Measurements from ENCODE around the gene DNAJC2.

DNA sequence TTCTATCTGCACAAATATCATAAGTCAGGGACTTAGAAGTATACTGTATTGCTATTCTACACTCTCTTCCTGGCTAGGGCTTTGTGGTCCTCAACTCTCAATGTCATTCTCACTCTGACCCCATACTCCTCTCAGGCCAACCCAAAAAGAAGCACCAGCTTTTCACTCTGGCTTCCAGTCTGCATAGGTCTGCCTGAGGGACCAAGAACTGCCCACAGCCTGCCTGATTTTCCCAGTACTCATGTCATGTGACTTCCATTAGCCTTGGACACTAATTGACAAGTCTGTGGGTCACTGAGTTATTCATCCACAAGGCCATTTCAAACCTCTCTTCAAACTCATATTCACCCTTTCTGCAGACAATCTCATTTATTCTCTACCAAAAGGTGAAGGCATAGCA is 27.6 kb downstream of the DNAJC2 start:
- TF ChIP-seq, protein P1, sequence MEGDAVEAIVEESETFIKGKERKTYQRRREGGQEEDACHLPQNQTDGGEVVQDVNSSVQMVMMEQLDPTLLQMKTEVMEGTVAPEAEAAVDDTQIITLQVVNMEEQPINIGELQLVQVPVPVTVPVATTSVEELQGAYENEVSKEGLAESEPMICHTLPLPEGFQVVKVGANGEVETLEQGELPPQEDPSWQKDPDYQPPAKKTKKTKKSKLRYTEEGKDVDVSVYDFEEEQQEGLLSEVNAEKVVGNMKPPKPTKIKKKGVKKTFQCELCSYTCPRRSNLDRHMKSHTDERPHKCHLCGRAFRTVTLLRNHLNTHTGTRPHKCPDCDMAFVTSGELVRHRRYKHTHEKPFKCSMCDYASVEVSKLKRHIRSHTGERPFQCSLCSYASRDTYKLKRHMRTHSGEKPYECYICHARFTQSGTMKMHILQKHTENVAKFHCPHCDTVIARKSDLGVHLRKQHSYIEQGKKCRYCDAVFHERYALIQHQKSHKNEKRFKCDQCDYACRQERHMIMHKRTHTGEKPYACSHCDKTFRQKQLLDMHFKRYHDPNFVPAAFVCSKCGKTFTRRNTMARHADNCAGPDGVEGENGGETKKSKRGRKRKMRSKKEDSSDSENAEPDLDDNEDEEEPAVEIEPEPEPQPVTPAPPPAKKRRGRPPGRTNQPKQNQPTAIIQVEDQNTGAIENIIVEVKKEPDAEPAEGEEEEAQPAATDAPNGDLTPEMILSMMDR (IDR thresholded peaks at IDR 0.05): no peak
- no peak for TF ChIP-seq POLR2A (IDR thresholded peaks at IDR 0.05)

Measured in body of pancreas (tissue), 4 donors.